ENCODE results near the gene RBM4.
A peak's percentile ranks its signal among the peaks of the same experiment; 100 is the strongest.
"Not testable (repeated sequence)": the region's sequence is repeated elsewhere in the genome, so short reads cannot be mapped to it uniquely, and the experiment has no call there.

Gene RBM4

DNA sequence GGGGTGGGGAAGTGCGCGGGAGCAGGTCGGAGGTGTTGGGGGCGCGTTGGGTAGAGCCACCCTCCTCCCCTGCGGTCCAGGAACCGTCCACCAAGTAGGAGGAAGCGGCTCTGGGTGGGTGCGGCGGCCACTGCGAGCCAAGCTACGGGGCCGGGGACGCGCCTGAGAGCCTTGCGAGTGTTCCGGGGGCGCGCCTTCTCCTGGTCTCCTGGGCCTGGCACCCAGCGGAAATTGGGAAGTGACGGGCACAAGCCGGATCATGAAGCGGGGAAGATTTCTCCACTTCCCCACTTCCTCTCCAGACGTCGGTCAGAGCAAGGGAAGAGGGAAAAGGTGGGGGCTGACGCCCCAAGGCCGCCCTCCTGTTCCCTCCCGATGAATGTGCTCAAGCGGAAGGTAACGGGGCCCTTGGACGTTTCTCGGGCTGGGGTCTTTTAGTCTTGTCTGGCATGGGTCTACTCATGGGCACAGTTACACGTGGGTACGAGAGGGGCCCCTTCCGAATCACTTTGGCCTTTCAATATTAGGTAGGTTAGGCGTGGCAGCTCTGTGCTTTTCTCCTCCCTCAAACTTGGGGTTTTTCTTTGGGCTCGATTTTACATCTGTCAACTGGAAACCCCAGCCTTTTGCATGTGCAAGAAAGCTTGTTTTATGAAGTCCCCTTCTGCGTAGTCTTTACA is 21.2 kb upstream of the RBM4 start:
- DNase-seq (ENCODE audit: low read depth), result peak; percentile 76

DNA sequence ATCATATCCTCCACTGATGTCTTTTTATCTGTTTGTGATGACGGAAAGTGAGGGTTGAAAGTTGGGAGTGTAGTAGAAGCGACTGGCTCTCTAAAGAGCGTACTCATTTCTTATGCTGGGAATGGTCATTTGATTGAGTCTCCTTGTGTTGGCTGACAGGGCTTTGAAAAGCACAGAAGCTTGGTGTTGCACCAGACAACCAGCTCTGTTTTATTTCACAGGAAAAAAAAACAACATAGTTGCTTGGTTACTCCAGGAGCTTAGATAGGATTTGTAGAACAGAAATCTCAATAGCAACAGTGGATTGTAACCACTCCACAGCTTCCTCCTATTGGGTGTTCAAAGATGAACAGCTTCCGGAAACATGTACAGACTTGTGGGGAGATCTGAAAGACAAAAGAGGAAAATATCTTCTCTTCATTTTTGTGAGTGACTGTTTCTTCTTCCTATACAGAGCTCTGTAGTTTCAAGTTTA is 19.4 kb upstream of the RBM4 start:
- DNase-seq (ENCODE audit: low read depth), result peak; percentile 58

DNA sequence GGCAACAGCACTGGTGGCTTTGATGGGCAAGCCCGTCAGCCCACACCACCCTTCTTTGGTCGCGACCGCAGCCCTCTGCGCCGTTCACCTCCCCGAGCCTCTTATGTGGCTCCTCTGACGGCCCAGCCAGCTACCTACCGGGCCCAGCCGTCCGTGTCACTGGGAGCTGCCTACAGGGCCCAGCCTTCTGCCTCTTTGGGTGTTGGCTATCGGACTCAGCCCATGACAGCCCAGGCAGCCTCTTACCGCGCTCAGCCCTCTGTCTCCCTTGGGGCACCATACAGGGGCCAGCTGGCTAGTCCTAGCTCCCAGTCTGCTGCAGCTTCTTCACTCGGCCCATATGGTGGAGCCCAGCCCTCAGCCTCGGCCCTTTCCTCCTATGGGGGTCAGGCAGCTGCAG is 14.1 kb upstream of the RBM4 start:
- no peak for DNase-seq (ENCODE audit: low read depth)

DNA sequence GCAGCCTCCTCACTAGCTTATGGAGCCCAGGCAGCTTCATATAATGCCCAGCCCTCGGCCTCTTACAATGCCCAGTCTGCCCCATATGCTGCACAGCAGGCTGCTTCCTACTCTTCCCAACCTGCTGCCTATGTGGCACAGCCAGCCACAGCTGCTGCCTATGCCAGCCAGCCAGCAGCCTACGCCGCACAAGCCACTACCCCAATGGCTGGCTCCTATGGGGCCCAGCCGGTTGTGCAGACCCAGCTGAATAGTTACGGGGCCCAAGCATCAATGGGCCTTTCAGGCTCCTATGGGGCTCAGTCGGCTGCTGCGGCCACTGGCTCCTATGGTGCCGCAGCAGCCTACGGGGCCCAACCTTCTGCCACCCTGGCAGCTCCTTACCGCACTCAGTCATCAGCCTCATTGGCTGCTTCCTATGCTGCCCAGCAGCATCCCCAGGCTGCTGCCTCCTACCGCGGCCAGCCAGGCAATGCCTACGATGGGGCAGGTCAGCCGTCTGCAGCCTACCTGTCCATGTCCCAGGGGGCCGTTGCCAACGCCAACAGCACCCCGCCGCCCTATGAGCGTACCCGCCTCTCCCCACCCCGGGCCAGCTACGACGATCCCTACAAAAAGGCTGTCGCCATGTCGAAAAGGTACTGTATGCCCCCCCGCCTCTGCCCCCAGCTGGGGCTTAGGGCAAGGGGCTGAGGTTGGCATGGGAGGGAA is 13.3 kb upstream of the RBM4 start:
- no peak for DNase-seq (ENCODE audit: low read depth)

DNA sequence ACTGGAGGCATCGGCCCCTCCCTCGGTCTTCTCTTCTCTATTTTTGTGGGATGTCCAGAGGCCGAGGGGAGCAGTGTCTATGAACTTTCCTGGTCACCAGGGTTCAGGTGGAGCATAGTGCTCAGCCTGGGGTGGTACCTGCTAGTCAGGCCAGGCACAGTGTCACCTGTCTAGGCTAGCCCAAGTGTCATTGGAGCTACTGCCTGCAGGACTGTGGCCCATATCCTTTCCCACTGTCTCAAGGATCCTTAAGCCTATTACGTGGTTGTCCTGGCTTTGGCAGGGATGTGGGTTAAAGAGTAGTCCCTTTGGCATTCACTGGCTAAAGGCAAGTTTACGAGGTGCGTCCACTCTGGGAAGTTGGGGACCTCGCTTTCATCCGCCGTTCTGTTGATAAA is 12.8 kb upstream of the RBM4 start:
- no peak for DNase-seq (ENCODE audit: low read depth)

DNA sequence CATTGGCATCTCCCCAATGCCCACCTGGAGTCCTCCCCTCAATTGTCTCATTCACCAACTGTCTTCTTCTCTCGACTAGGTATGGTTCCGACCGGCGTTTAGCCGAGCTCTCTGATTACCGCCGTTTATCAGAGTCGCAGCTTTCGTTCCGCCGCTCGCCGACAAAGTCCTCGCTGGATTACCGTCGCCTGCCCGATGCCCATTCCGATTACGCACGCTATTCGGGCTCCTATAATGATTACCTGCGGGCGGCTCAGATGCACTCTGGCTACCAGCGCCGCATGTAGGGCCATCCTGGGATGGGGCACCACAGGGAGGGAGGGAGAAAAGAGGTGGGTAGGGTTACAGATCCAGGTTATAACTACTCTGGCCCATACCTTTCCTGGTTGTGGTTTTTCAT is 12.1 kb upstream of the RBM4 start:
- DNase-seq (ENCODE audit: low read depth), result no peak

DNA sequence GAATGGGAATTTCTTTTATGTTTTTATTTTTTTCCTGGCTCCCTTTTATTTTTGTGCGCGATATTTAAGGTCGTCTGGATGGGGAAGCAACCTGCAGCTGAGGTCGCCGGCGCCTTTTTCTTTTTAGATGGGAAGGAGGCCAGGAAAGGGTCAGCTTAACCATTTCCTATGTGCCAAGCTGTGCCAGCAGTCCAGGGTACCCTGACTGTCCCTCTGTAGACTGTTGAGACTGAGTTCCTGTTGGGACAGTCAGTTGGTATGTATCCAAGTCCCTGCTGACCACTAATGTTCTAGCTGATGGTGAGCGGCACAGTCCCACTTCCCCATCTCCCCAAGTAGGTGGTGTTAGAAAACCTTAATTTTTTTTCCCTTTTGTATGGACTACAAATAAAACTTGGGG is 11.6 kb upstream of the RBM4 start:
- DNase-seq (ENCODE audit: low read depth), result no peak

DNA sequence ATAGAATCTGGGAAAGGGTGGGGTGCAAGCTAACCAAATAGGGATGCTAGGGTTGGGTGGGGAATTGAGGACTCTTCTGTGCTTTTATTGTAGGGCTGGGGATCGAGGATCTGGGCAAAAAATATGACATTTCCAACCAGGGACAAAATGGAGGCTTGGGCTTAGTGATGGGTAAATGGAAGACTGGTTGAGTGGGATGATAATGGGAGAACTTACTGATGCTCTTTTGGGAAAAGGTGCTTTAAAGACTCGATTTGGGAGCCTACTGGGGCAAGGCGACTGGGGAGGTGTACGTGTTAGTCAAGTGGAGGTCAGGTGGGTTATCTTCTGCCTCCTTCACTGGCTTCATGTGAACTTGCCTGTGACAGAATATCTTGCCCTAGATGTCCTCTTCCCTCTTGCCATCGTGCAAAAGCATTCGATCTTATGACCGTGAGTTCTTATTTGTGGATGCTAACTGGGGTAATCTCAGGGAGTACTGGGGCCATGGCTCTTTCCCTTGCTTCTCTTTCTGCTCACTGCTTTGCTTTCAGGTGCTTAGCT is 10.4 kb upstream of the RBM4 start:
- DNase-seq (ENCODE audit: low read depth), result no peak

DNA sequence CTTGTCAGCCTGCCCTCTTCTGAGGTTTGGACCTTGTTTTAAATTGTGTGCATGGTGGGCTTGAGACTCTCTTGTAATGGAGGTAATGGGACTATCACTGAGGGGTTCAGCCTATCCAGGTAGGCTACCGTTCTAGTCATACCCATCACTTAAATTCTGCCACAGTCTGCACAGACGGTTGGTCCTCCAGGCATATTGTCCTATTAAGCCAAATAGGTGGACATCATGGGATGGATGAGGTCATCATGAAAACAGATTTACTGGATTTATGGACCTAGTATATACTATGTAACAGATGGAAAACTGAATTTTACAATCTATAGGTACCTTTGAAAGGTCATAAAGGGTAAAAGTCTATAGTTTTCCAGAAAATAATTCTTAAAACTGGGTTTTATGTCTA is 9.1 kb upstream of the RBM4 start:
- DNase-seq (ENCODE audit: low read depth), result no peak

DNA sequence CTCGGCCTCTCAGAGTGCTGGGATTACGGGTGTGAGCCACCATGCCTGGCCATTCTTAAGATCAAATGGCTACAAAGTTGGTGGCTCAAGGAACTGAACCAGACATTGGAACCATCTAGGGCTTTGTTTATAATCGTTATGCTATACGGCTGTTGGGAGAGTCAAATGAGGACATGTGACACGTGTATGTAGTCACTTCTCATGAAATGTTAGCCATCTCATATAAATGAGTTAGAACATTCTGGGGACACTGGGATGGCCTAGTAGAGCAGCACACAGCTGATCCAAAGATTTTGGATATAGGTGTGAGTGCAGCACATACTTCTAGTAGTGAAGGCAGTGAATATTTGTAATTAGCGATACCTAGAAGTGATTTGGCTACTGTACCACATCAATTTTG is 6.6 kb upstream of the RBM4 start:
- DNase-seq (ENCODE audit: low read depth), result no peak

DNA sequence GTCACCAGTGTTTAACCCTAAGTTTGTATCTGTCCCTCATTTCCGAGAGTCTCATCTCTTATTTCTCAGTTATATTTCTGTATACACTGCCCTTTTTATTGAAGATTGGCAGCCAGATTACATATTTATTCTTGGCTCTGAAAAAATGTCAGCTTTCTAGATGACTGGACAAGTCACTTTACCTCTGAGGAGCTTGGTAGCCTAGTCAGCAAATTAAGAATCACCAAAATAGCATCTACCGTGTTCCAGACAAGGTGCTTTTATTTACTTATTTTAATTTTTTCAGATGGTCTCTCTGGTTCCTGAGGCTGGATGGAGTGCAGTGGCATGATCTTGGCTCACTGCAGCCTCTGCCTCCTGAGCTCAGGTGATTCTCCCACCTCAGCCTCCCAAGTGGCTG is 5.6 kb upstream of the RBM4 start:
- DNase-seq (ENCODE audit: low read depth), result no peak

DNA sequence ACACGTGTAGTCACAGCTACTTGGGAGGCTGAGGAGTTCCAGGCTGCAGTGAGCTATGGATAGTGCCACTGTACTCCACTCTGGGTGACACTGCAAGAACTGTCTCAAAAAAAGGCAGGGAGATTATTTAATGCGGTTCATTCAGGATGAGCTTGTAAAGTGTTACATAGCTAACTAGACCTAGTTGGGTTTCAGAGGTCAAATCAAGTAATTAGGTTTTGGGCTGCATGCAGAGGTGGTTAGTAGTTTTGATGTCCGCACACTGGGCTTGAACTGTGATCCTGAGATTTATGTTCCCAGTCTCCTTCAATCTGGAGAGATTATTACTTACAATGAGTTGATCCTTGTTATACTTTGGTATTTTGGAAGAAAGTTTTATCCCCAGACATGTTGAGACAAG is 2.1 kb upstream of the RBM4 start:
- no peak for DNase-seq (ENCODE audit: low read depth)

DNA sequence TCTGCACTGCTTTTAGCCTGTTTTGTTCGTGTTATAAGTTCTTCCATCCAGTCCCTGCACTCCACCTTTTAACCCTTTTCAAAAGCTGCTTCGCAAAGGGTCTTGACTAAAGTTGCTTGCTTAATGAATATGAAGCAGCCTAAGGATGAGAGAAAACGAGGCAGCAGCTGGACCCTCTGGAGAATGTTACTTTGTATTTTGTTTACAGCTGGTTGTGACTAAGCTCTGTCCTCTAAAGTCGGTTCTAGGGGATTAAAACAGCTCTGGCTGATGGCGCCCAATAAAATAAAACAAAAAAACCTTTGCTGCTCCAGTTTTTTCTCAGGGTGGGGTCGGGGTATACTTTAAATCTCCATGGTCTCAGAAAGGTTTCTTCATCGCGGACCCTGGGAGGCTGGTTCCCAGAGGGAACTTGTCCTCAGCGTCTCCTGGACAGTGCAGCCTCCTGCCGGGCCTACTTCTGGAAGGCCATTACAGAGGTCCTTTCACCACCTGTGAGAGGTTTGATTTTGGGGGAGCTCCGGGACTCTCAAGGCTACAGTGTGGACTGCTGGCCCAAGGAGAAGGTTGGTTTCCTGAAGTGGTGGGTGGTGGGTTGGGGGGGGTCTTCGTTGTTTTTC is 836 bp upstream of the RBM4 start:
- peak; percentile 14 for DNase-seq (ENCODE audit: low read depth)

DNA sequence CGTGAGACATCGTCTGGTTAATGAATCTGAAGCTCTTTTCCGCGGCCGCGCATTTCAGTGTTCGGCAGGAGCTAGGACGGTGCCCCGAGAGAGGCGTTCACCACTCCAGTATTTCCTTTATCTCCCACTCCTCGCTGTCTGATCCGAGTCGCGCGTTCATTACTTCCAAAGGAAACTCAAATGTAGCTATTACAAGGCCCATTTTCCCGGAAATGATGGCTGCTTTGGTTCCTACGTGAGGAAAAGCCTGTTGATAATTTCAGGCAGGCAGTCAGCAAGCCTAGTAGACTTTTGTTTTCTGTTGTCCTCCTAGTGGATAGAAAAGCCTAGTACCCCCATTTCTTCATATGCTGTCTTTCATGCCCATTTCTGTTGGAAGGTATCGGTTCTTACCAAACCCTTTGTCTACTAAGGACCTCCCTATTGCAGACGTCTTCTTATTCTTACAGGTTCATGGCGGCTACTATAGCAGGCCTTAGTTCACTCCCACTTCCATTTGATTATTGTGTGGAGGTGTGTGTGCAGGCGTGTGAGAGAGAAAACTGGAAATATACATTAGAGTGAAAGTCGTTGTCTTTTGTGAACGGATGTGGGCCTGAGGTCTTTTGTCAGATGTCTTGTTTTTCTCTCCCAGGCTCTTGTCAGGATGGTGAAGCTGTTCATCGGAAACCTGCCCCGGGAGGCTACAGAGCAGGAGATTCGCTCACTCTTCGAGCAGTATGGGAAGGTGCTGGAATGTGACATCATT is 737 bp downstream of the RBM4 start:
- peak; percentile 56 for DNase-seq (ENCODE audit: low read depth)

DNA sequence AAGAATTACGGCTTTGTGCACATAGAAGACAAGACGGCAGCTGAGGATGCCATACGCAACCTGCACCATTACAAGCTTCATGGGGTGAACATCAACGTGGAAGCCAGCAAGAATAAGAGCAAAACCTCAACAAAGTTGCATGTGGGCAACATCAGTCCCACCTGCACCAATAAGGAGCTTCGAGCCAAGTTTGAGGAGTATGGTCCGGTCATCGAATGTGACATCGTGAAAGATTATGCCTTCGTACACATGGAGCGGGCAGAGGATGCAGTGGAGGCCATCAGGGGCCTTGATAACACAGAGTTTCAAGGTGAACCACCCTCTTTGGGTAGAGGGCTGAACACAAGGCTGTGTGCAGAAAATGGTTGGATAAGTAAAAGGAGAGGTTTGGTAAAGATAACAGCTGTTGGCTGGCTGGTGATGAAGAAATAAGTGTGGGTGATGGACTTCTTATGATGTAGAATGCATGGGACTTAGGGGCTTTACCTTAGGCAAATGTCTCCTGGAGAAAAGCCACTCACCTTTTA is 1.4 kb downstream of the RBM4 start:
- not testable (repeated sequence) for DNase-seq (ENCODE audit: low read depth)

DNA sequence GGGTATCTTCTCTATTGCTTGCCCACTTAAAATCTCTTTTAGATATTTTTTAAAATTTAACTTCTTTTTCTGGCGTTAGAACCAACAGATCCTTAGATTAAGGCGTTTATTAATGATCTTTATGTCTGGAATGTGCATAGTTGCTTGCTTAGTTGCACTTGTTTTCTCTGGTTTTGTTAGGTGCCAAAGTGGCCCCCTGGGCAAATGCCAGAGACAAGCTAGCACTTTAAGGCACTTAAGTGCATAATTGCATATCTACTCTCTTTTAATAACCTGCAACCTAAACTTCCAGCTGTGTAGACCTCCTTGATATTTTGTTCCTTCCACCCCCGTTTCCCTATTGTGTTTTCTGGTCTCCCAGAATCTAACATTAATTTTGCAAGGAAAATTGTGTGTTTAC is 3.3 kb downstream of the RBM4 start:
- DNase-seq (ENCODE audit: low read depth), result peak; percentile 63

DNA sequence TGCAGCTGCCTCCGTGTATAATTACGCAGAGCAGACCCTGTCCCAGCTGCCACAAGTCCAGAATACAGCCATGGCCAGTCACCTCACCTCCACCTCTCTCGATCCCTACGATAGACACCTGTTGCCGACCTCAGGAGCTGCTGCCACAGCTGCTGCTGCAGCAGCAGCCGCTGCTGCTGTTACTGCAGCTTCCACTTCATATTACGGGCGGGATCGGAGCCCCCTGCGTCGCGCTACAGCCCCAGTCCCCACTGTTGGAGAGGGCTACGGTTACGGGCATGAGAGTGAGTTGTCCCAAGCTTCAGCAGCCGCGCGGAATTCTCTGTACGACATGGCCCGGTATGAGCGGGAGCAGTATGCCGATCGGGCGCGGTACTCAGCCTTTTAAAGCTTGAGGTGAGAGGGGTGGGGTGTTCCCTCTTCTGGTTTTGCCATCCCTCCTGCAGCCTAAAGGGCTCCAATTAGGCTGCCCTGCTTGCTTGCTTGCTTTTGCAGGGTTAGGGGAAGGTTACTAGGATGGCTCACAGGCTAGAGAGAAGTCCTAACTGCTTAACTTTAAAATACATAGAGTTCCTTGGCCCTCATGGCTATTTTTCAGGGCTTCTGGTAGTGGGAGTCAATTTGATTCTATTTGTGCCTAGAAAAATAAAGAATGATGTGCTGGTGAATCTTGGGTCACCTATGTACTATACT is 5.4 kb downstream of the RBM4 start:
- no peak for DNase-seq (ENCODE audit: low read depth)

DNA sequence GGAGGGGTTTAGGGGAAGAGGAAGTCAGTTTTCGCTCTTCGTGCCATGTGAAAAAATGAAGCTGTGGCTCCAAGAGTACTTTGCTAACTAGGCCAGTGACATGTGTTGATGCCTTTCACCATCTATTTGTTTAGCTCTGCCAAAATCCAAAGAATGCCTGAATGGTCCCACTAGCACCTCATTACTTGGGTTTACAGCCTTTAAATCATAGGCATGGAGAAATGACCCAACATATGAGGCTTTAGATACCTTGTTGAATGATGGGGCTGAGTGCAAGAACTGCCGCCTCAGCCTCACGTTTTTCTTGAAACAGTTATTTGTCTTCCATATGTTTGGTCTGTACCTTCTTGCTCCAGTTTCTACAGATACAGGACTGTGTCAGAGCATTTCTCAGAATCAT is 8.3 kb downstream of the RBM4 start:
- DNase-seq (ENCODE audit: low read depth), result no peak

DNA sequence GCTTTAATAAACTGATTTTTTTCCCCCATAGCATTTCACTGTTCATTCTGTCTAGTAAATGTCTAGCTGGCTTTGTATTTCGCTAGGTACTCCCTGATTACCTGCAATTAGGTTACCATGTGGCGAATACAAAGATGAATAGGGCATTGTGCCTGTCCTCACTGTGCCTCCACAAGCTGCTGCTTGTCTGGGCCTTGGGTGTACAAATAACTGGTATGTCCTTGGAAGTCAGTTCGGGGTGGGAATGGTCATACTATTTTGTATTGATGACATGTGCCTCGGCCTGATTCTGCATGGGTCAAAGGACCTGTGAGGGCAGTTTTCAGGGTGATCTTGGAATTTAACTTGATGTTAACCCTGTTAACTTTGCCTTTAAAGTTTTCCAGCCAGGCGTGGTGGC is 11.4 kb downstream of the RBM4 start:
- DNase-seq (ENCODE audit: low read depth), result no peak

DNA sequence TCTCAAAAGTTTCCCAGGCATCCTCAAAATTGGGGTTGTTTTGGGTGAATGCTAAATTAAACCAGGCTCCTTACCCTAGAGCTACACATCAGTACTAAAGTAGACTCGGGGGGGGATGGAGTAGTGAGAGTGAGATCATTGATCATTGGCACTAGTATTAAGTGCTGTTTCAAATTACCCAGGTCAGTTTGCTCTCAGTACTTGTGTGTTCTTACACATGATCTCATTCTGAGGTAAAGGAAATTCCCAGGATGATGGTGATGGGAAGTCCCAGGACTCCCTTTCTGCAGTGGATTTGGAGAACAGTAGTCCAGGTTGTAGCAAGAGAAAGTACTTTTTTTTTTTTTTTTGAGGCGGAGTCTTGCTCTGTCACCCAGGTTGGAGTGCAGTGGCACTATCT is 12.5 kb downstream of the RBM4 start:
- DNase-seq (ENCODE audit: low read depth), result no peak

DNA sequence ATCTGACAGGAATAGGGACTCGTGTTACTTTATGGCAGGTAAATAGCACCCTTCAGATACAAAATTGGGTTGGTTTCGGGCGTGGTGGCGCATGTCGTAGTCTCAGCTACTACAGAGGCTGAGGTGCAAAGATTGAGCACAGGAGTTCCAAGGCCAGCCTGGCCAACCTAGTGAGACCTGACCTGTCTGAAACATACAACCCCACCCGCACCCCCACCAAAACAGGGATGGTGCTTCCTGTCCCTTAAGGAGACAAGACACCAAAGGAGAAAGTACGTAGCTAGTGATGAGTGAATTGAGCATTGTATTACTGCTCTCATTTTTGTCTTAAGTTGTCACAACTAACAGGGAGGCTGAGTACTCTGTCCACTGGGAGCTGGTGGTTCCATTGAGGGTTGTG is 14.1 kb downstream of the RBM4 start:
- DNase-seq (ENCODE audit: low read depth), result no peak

DNA sequence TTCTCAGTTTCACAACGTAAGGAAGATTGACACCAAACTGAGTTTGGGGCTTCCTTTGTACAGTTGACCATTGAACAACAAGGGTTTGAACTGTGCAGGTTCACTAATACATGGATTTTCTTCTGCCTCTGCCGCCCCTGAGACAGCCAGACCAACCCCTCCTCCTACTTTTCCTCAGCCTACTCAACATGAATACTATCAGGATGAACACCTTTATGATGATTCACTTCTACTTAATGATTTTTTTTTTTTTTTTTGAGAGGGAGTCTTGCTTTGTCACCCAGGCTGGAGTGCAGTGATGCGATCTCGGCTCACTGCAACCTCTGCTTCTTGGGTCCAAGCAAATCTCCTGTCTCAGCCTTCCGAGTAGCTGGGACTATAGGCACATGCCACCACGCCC is 14.6 kb downstream of the RBM4 start:
- DNase-seq (ENCODE audit: low read depth), result no peak

Data from EH (cell line).